OCI-LY7 (cell line): ENCODE results near the gene UBE3A. TPM values are rescaled to one million over a fixed set of nuclear protein-coding genes. Genes with fewer than 3 reads are reported as not detected.

ENCODE experiments used
- BruUV-seq: library from RNA; stranded (reverse); fragments of 400-500 nt; replicated peaks from 2 replicates; lab custom pipeline; 2021; lab: Mats Ljungman, UMichigan
- CTCF ChIA-PET: fragments of 300-600 bp; sonication (Branson Sonifier 250); formaldehyde crosslinking; loops from one replicate; lab custom pipeline; 2022; ENCODE audit warnings: antibody characterized with exemption; ENCODE audit not compliant: unreplicated experiment; lab: Charles Lee
- POLR2A ChIA-PET: fragments of 300-600 bp; sonication (Branson Sonifier 250); formaldehyde crosslinking; loops from one replicate; lab custom pipeline; 2022; ENCODE audit warnings: antibody characterized with exemption; lab: Charles Lee
- DNase-seq: peaks from one replicate; pipeline ENCODE4 v3.0.0-alpha.2; 2015; ENCODE audit warnings: low spot score
- H2AFZ ChIP-seq: fragments of 200-600 bp; sonication (generic), shearing (Covaris generic); 2 replicates; pipeline ENCODE4 v1.6.1; 2014; ENCODE audit warnings: mild to moderate bottlenecking, antibody characterized with exemption, low read length, moderate library complexity
- H3K27ac ChIP-seq: fragments of 200-600 bp; sonication (generic); 2 replicates; pipeline ENCODE4 v1.5.1; 2014; ENCODE audit warnings: mixed run types, low read depth, mild to moderate bottlenecking, moderate library complexity, low read length, inconsistent platforms; ENCODE audit not compliant: poor library complexity, severe bottlenecking
- H3K36me3 ChIP-seq: fragments of 200-600 bp; sonication (generic); 2 replicates; pipeline ENCODE4 v1.6.1; 2014; ENCODE audit warnings: mild to moderate bottlenecking, antibody characterized with exemption, low read length, moderate library complexity, mixed read lengths; ENCODE audit not compliant: insufficient read depth
- H3K4me1 ChIP-seq: fragments of 200-600 bp; sonication (generic); 2 replicates; pipeline ENCODE4 v1.5.1; 2014; ENCODE audit warnings: mild to moderate bottlenecking, low read length; ENCODE audit not compliant: insufficient read depth, poor library complexity, severe bottlenecking
- H3K4me2 ChIP-seq: fragments of 200-600 bp; sonication (generic); 2 replicates; pipeline ENCODE4 v1.6.1; 2014; ENCODE audit warnings: mild to moderate bottlenecking, low read length
- H3K4me3 ChIP-seq: fragments of 200-600 bp; sonication (generic); 2 replicates; pipeline ENCODE4 v1.5.1; 2014; ENCODE audit warnings: mild to moderate bottlenecking, low read depth, low read length; ENCODE audit not compliant: poor library complexity, severe bottlenecking
- H3K79me2 ChIP-seq: fragments of 200-600 bp; sonication (generic); 2 replicates; pipeline ENCODE4 v1.6.1; 2016; ENCODE audit warnings: low read depth, mild to moderate bottlenecking, low read length, moderate library complexity, mixed read lengths; ENCODE audit not compliant: insufficient read depth
- H3K9me2 ChIP-seq: fragments of 200-600 bp; sonication (generic); 2 replicates; pipeline ENCODE4 v1.6.1; 2016; ENCODE audit warnings: mild to moderate bottlenecking, low read length, mixed read lengths; ENCODE audit not compliant: insufficient read depth
- H3K9me3 ChIP-seq: fragments of 200-600 bp; sonication (generic); 2 replicates; pipeline ENCODE4 v1.6.1; 2014; ENCODE audit warnings: mild to moderate bottlenecking, mixed run types, low read length, mixed read lengths
- H4K20me1 ChIP-seq: fragments of 200-600 bp; sonication (generic); 2 replicates; pipeline ENCODE4 v1.6.1; 2014; ENCODE audit warnings: mild to moderate bottlenecking, antibody characterized with exemption, low read length, moderate library complexity, mixed read lengths; ENCODE audit not compliant: insufficient read depth
- CTCF ChIP-seq: fragments of 200-600 bp; sonication (generic); conservative IDR thresholded peaks from 2 replicates; pipeline ENCODE4 v1.5.1; 2014; ENCODE audit warnings: mild to moderate bottlenecking, antibody characterized with exemption, low read length, moderate library complexity, mixed read lengths
- EZH2phosphoT487 ChIP-seq: fragments of 200-600 bp; sonication (generic); IDR thresholded peaks from 2 replicates; pipeline ENCODE4 v1.6.1; 2018; ENCODE audit warnings: low read depth, borderline replicate concordance, mild to moderate bottlenecking, mixed run types, antibody characterized with exemption, low read length, moderate library complexity, mixed read lengths
- intact Hi-C: fragments of 100-400 bp; cut with micrococcal nuclease; formaldehyde crosslinking; loops from one replicate; pipeline ENCODE4 v1.10.0; 2022; ENCODE audit not compliant: unreplicated experiment
- total RNA-seq, 2 experiments: library from RNA; depleted of rRNA in 1 of 2; stranded (reverse); fragments of >200 nt in 1 of 2; shearing (Covaris generic) in 1 of 2; gene quantifications; 2 replicates each; pipeline ENCODE4 v1.2.3, GENCODE V29; 2014 to 2022

UBE3A gene
- total RNA-seq, 2 experiments from 2014 or later, result 95.9 to 158 TPM

DNA sequence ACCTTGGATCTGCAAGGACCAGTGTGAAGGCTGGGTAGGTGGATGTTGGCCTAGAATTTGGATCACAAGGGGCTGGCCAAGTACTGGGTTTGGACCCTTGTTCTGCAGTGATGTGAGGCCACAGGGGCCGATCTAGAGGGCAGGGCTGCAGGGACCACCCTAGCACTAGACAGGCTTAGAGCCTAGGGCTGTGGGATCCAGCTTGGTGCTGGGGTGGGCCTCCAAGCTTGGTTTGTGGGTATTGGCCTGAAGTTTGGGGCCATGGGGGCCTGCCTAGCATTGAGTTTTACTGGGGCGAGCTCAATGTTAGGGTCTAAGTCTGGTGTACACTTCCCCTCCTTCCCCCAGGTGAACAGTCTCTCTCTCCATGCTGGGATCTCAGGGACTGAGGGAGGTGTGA lies 36.5 kb downstream of the UBE3A start:
- Histone ChIP-seq H2AFZ (no peak overlapping the region), H3K4me3 (no peak overlapping the region), H3K4me1 (peaks cover 29% of the 10 kb centered on the region), H3K9me3 (no peaks in the 10 kb centered on the region), H3K36me3 (peaks cover 98% of the 10 kb centered on the region), H3K79me2 (peaks cover 65% of the 10 kb centered on the region), H3K27ac (no peak overlapping the region), H4K20me1 (peaks cover 13% of the 10 kb centered on the region; the same call in 1 of the 2 replicates), H3K4me2 (no peak overlapping the region), H3K9me2 (no peaks in the 10 kb centered on the region)
- DNase-seq, result no peak
- ChIA-PET POLR2A (interaction anchor here (0.8 to 1.2 kb wide), 2 partner anchors 9 to 10 kb away, joined by 3 read pairs; no protein-coding TSS in a partner anchor), CTCF (no interaction called here)
- intact Hi-C loops, result loop anchor here (5.0 kb wide), 1 partner anchor 35 kb away; no protein-coding TSS in a partner anchor
- no peak for TF ChIP-seq CTCF
- no peak for TF ChIP-seq EZH2phosphoT487
- no TSS peak for BruUV-seq

- Histone ChIP-seq H3K9me3 (no peaks in the 10 kb centered on the region), H3K4me1 (peaks cover 21% of the 10 kb centered on the region), H3K79me2 (peaks cover 64% of the 10 kb centered on the region; the same call in 1 of the 2 replicates), H3K36me3 (peaks cover 98% of the 10 kb centered on the region), H3K27ac (no peak overlapping the region), H3K9me2 (no peaks in the 10 kb centered on the region), H3K4me3 (no peak overlapping the region), H2AFZ (no peak overlapping the region), H4K20me1 (peaks cover 13% of the 10 kb centered on the region; the same call in 1 of the 2 replicates), H3K4me2 (no peak overlapping the region)
- TF ChIP-seq EZH2phosphoT487 (no peak), CTCF (no peak)
- no peak for DNase-seq
- intact Hi-C loops, result loop anchor here (5.0 kb wide), 1 partner anchor 34 kb away; no protein-coding TSS in a partner anchor
- POLR2A ChIA-PET, result interaction anchor here (0.6 to 1.2 kb wide), 2 partner anchors 9 to 51 kb away, joined by 3 read pairs; no protein-coding TSS in a partner anchor
- CTCF ChIA-PET, result no interaction called here
- no TSS peak for BruUV-seq
Observed at GRCh38 chr15:25401501-25401900, 37.3 kb downstream of the UBE3A start.

- TF ChIP-seq EZH2phosphoT487 (no peak), CTCF (no peak)
- ChIA-PET CTCF (no interaction called here), POLR2A (interaction anchor here (0.6 to 1.6 kb wide), 5 partner anchors 14 to 90 kb away, joined by 3 to 7 read pairs (median 3); no protein-coding TSS in a partner anchor)
- intact Hi-C loops, result no loop called here
- Histone ChIP-seq H4K20me1 (no peaks in the 10 kb centered on the region), H3K79me2 (peaks cover 47% of the 10 kb centered on the region; the same call in 1 of the 2 replicates), H3K9me2 (no peaks in the 10 kb centered on the region), H3K4me2 (no peak overlapping the region), H3K36me3 (peaks cover 92% of the 10 kb centered on the region), H3K27ac (no peak overlapping the region), H3K4me3 (no peak overlapping the region), H2AFZ (no peak overlapping the region), H3K9me3 (no peaks in the 10 kb centered on the region), H3K4me1 (no peaks in the 10 kb centered on the region)
- no peak for DNase-seq
- BruUV-seq, result no TSS peak
Observed at GRCh38 chr15:25397100-25397499, 41.7 kb downstream of the UBE3A start.
